NB4 (cell line): ENCODE measurements around the gene FAM90A26.
A peak's percentile ranks its signal among the peaks of the same experiment; 100 is the strongest.
"Not testable (repeated sequence)": the region's sequence is repeated elsewhere in the genome, so short reads cannot be mapped to it uniquely, and the experiment has no call there.

ENCODE experiments used
- DNase-seq: peaks from one replicate; pipeline ENCODE4 v3.0.0; 2010; ENCODE audit warnings: low read depth
- H3K4me3 ChIP-seq: one replicate; pipeline ENCODE4 v1.5.1; 2011; ENCODE audit warnings: mild to moderate bottlenecking, low read depth, low read length, moderate library complexity
- CTCF ChIP-seq: IDR thresholded peaks from one replicate; pipeline ENCODE4 v1.5.1; 2012; ENCODE audit warnings: low read depth, low read length
- MAX ChIP-seq: IDR thresholded peaks from 2 replicates; pipeline ENCODE4 v1.6.1; 2011; ENCODE audit warnings: low read depth, low read length
- MYC ChIP-seq: IDR thresholded peaks from 2 replicates; pipeline ENCODE4 v1.6.1; 2011; ENCODE audit warnings: low read depth, low read length
- POLR2A ChIP-seq: IDR thresholded peaks from 2 replicates; pipeline ENCODE4 v1.6.1; 2011; ENCODE audit warnings: mild to moderate bottlenecking; ENCODE audit not compliant: insufficient read length; ENCODE audit errors: extremely low read depth

FAM90A26 gene

DNA sequence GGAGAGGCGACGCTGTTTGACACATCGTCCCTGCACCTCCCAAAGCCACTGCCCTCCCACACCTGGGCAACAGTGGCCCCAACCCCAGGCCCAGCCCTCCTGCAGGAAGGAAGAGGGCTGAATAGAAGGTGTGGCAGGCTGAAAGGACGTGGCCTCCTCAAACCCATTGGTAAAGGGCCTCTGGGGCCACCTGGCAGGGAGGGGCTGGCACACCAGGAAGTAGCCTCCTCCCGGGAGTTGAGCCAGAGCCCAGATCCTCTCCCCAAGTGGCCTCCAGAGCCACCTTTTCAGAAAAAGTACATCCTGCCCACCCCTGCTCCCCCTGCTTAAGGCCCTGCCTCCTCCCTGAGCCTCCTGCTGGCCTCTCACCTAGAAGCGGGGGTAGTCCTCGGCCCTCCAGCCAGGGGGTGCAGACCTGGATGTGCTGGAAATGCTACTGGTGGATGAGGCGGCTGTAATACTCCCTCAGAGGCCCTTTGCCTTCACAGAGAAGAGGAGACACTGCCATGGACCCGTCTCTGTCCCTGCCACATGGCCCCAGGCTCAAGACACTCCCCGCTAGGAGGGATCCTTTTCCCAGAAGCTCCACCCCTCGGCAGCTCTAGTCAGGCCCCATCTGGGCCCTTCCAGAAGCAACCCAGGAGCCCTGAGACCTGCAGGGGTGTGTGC lies at the start of gene FAM90A26:
Gene FAM90A26 (plus strand): TSS at position 619 of the 669 bp plus-strand sequence. CDS start 2,764 bp downstream, outside the sequence.
- not testable (repeated sequence) for H3K4me3 ChIP-seq, DNase-seq

- DNase-seq, H3K4me3 ChIP-seq: not testable (repeated sequence)
Observed at GRCh38 chr4:9122711-9123110, 47.5 kb upstream of the FAM90A26 start.

DNA sequence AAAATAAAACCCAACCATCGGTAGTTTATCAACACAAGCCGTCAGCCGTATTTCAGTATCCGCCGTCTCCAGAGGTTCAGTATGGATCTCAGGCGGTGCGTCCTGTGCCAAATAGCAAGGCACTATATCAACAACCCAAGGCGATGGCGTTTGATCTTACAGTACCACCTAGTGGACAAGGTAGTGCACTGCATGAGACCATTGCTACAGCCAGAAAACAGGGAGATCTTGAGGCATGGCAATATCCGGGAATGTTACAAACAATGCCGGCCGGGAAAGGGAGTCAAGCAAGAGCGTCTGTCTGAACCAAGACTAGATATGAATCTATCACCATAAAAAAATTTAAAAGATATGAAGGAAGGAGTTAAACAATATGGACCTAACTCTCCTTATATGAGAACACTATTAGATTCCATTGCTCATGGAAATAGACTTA lies 46.6 kb upstream of the FAM90A26 start:
- peak; percentile 71 for TF ChIP-seq CTCF
- H3K4me3 ChIP-seq: not testable (repeated sequence)
- peak; percentile 69 for DNase-seq

DNA sequence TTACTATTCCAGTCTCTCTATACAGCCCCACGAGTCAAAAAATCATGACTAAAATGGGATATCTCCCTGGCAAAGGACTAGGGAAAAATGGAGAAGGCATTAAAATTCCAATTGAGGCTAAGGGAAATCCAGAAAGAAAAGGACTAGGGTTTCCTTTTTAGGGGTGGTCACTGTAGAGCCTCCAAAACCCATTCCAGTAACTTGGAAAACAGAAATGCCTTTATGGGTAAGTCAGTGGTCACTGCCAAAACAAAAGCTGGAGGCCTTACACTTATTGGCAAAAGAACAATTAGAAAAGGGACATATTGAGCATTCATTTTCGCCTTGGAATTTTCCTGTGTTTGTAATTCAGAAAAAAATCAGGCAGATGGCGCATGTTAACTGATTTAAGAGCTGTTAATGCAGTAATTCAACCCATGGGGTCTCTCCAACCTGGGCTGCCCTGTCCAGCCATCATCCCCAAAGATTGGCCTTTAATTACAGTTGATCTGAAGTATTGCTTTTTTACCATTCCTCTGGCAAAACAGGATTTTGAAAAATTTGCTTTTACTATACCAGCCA lies 44.5 kb upstream of the FAM90A26 start:
- peak; percentile 25 for DNase-seq
- not testable (repeated sequence) for H3K4me3 ChIP-seq

DNA sequence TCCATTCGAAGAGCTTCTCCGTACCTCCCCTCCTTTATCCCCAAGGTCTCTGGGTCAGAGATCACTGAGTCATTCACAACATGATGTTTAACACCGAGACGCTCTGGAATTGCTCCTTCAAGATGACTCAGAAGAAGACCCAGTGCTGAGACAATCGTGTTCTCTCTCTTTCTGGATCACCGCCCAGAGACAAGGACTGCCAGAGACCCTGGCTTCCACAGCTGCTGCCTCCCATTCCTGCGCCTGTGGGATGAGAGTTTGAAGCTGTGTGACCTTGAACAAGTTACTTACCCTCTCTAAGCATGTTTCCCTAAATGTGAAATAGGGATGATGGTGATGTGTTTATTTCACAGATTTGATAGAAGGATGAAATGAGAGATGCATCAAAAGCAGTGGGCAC lies 38.8 kb upstream of the FAM90A26 start:
- not testable (repeated sequence) for DNase-seq, H3K4me3 ChIP-seq

GRCh38 chr4:9132849-9133248 lies 37.4 kb upstream of the FAM90A26 start:
- DNase-seq, H3K4me3 ChIP-seq: not testable (repeated sequence)

- H3K4me3 ChIP-seq, DNase-seq: not testable (repeated sequence)
Observed at GRCh38 chr4:9134011-9134410, 36.2 kb upstream of the FAM90A26 start.

GRCh38 chr4:9134556-9134955 lies 35.7 kb upstream of the FAM90A26 start:
- DNase-seq, H3K4me3 ChIP-seq: not testable (repeated sequence)

GRCh38 chr4:9141050-9141449 lies 29.2 kb upstream of the FAM90A26 start:
- not testable (repeated sequence) for DNase-seq, H3K4me3 ChIP-seq

DNA sequence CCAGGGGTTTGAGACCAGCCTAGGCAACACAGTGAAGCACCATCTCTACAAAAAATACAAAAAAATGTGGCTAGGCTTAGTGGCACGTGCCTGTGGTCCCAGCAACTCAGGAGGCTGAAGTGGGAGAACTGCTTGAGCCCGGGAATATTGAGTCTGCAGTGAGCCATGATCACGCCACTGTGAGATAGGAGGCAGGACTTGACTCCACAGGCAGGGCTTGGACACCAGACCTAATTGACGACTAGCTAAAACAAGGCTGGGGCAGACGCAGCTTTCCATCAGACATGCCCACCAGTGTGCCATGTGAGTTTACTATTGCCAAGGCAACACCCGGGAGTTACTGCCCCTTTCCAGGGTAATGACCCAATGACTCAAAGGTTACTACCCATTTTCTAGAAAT lies 27.4 kb upstream of the FAM90A26 start:
- H3K4me3 ChIP-seq, DNase-seq: not testable (repeated sequence)

DNA sequence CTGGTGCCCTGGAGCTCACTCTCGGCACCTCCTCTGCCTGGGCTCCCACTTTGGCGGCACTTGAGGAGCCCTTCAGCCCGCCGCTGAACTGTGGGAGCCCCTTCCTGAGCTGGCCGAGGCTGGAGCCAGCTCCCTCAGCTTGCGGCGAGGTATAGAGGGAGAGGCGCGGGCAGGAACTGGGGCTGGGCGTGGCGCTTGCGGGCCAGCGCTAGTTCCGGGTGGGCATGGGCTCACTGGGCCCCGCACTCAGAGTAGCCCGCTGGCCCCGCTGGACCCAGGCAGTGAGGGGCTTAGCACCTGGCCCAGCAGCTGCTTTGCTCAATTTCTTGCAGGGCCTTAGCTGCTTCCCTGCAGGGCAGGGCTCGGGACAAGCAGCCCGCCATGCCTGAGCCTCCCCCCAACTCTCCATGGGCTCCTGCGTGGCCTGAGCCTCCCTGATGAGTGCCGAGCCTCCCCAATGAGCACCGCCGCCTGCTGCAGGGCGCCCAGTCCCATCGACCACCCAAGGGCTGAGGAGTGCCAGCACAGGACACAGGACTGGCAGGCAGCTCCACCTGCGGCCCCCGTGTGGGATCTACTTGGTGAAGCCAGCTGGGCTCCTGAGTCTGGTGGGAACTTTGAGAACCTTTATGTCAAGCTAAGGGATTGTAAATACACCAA lies 26.7 kb upstream of the FAM90A26 start:
- no peak overlapping the region for H3K4me3 ChIP-seq
- no peak for DNase-seq
- TF ChIP-seq MYC (no peak), POLR2A (no peak), CTCF (no peak), MAX (no peak)
